ENCODE measurements around the gene TP53INP2. TPM values are rescaled to one million over a fixed set of nuclear protein-coding genes. Genes with fewer than 3 reads are reported as not detected.
"Not testable (repeated sequence)": the region's sequence is repeated elsewhere in the genome, so short reads cannot be mapped to it uniquely, and the experiment has no call there.

Gene TP53INP2
- total RNA-seq, 1 donor from 2014 or later = 3.7 TPM

GRCh38 chr20:34719242-34720017 is 15.3 kb downstream of the TP53INP2 start:
- DNase-seq (ENCODE audit: low spot score in 2 of 2); FAIRE-seq: not testable (repeated sequence)

- DNase-seq (ENCODE audit: low spot score in 2 of 2) = no peak
- FAIRE-seq = no peak
Measured at GRCh38 chr20:34720266-34720665, 16.1 kb downstream of the TP53INP2 start.

GRCh38 chr20:34722560-34722959 is 18.4 kb downstream of the TP53INP2 start:
- DNase-seq (ENCODE audit: low spot score in 2 of 2); FAIRE-seq: not testable (repeated sequence)

- no peak for DNase-seq (ENCODE audit: low spot score in 2 of 2)
- no peak for FAIRE-seq
Measured at GRCh38 chr20:34724172-34724571, 20.0 kb downstream of the TP53INP2 start.

GRCh38 chr20:34729416-34729815 is 25.3 kb downstream of the TP53INP2 start:
- DNase-seq (ENCODE audit: low spot score in 2 of 2) (no peak), FAIRE-seq (no peak)

- FAIRE-seq = no peak
Measured at GRCh38 chr20:34732523-34732922, 28.4 kb downstream of the TP53INP2 start.

GRCh38 chr20:34736106-34736735 is 32.1 kb downstream of the TP53INP2 start:
- FAIRE-seq = no peak
- no peak for DNase-seq (ENCODE audit: low spot score in 2 of 2)

More at GRCh38 chr20:34732523-34732922, 28.4 kb downstream of the TP53INP2 start:
- DNase-seq (ENCODE audit: low spot score in 2 of 2) = no peak

- DNase-seq (ENCODE audit: low spot score in 2 of 2) = no peak
- FAIRE-seq = no peak
Measured at GRCh38 chr20:34743039-34743438, 38.9 kb downstream of the TP53INP2 start.

GRCh38 chr20:34744340-34744739 is 40.2 kb downstream of the TP53INP2 start:
- no peak for DNase-seq (ENCODE audit: low spot score in 2 of 2)
- FAIRE-seq = no peak

GRCh38 chr20:34744847-34745246 is 40.7 kb downstream of the TP53INP2 start:
- no peak for FAIRE-seq
- no peak for DNase-seq (ENCODE audit: low spot score in 2 of 2)

GRCh38 chr20:34746674-34747073 is 42.5 kb downstream of the TP53INP2 start:
- no peak for DNase-seq (ENCODE audit: low spot score in 2 of 2)
- FAIRE-seq = no peak

GRCh38 chr20:34747479-34747878 is 43.3 kb downstream of the TP53INP2 start:
- DNase-seq (ENCODE audit: low spot score in 2 of 2) = no peak
- FAIRE-seq = no peak

GRCh38 chr20:34748709-34749108 is 44.6 kb downstream of the TP53INP2 start:
- DNase-seq (ENCODE audit: low spot score in 2 of 2) (no peak), FAIRE-seq (no peak)

- DNase-seq (ENCODE audit: low spot score in 2 of 2) (no peak), FAIRE-seq (no peak)
Measured at GRCh38 chr20:34750484-34750883, 46.3 kb downstream of the TP53INP2 start.

- FAIRE-seq (no peak), DNase-seq (ENCODE audit: low spot score in 2 of 2) (no peak)
Measured at GRCh38 chr20:34751453-34751852, 47.3 kb downstream of the TP53INP2 start.

GRCh38 chr20:34753706-34754461 is 49.7 kb downstream of the TP53INP2 start:
- FAIRE-seq = no peak
- DNase-seq (ENCODE audit: low spot score in 2 of 2) = no peak

GRCh38 chr20:34754611-34755010 is 50.5 kb downstream of the TP53INP2 start:
- DNase-seq (ENCODE audit: low spot score in 2 of 2) (no peak), FAIRE-seq (no peak)

- DNase-seq (ENCODE audit: low spot score in 2 of 2) (no peak), FAIRE-seq (no peak)
Measured at GRCh38 chr20:34755367-34755766, 51.2 kb downstream of the TP53INP2 start.

- DNase-seq (ENCODE audit: low spot score in 2 of 2) (no peak), FAIRE-seq (peak; percentile 63)
Measured at GRCh38 chr20:34762031-34762555, 57.9 kb downstream of the TP53INP2 start.
